B cell (primary cell): ENCODE data around the gene ICA1. TPM values are rescaled to one million over a fixed set of nuclear protein-coding genes. Genes with fewer than 3 reads are reported as not detected.

Experiments
- ATAC-seq: fragments of 200-7000 bp; cut with Tn5 transposase; one replicate; pipeline ENCODE4 v1.10.0; 2021; ENCODE audit warnings: low read depth, mild to moderate bottlenecking, moderate number of reproducible peaks, moderate library complexity
- CTCF ChIA-PET: fragments of 350-600 bp; sonication (Branson Sonifier 250); formaldehyde crosslinking; loops from one replicate; lab custom pipeline; 2021; ENCODE audit warnings: antibody characterized with exemption, inconsistent platforms; lab: Charles Lee
- POLR2A ChIA-PET: fragments of 350-600 bp; sonication (Branson Sonifier 250); formaldehyde crosslinking; loops from one replicate; lab custom pipeline; 2021; ENCODE audit warnings: antibody characterized with exemption; lab: Charles Lee
- DNase-seq: peaks from one replicate; pipeline ENCODE4 v3.0.0; 2013
- H2AFZ ChIP-seq: 2 replicates; pipeline ENCODE4 v1.6.1; 2012; ENCODE audit warnings: mild to moderate bottlenecking, low read depth, low read length; ENCODE audit not compliant: insufficient read depth, poor library complexity, severe bottlenecking
- H3K27ac ChIP-seq, 2 donors: 1 replicate in 1 of 2; 2 replicates in 1 of 2; pipeline ENCODE4 v1.5.1; 2012 to 2013; ENCODE audit warnings: low read length in 2 of 2, mild to moderate bottlenecking in 2 of 2, moderate library complexity in 1 of 2
- H3K27me3 ChIP-seq, 4 experiments: fragments of 200-600 bp in 1 of 4; sonication (generic) in 1 of 4; replicated peaks in 1 of 4; 1 replicate in 2 of 4; 2 replicates in 2 of 4; pipeline versions ENCODE4 v1.6.1 to v1.7.0; 2013 to 2016; ENCODE audit warnings: low read length in 3 of 4, mild to moderate bottlenecking in 2 of 4, mixed read lengths in 1 of 4, moderate library complexity in 1 of 4; ENCODE audit not compliant: insufficient read depth in 4 of 4, control insufficient read depth in 3 of 4; ENCODE audit errors: control extremely low read depth in 1 of 4
- H3K36me3 ChIP-seq, 2 experiments: replicated peaks in 1 of 2; 1 replicate in 1 of 2; 2 replicates in 1 of 2; pipeline versions ENCODE4 v1.6.1 to v1.7.1; 2013; ENCODE audit warnings: low read length in 1 of 2; ENCODE audit not compliant: insufficient read depth in 2 of 2, control insufficient read depth in 1 of 2; ENCODE audit errors: control extremely low read depth in 1 of 2, extremely low read depth in 1 of 2
- H3K4me1 ChIP-seq, 2 donors: fragments of 200-600 bp in 1 of 2; sonication (generic) in 1 of 2; 1 replicate in 1 of 2; 2 replicates in 1 of 2; pipeline versions ENCODE4 v1.5.1 to v1.6.1; 2013 to 2017; ENCODE audit warnings: low read length in 2 of 2; ENCODE audit not compliant: control insufficient read depth in 2 of 2, insufficient read depth in 2 of 2
- H3K4me2 ChIP-seq: replicated peaks from 2 replicates; pipeline ENCODE3; 2012; ENCODE audit warnings: mild to moderate bottlenecking, low read depth, low read length; ENCODE audit not compliant: poor library complexity, severe bottlenecking
- H3K4me3 ChIP-seq, 5 experiments: fragments of 200-600 bp in 1 of 5; sonication (generic) in 1 of 5; 1 replicate in 3 of 5; 2 replicates in 2 of 5; pipeline versions ENCODE4 v1.5.1 to v1.7.0; 2011 to 2016; ENCODE audit warnings: low read length in 4 of 5, mild to moderate bottlenecking in 4 of 5, low read depth in 2 of 5, control low read depth in 1 of 5, moderate library complexity in 1 of 5; ENCODE audit not compliant: insufficient read depth in 1 of 5; ENCODE audit errors: control extremely low read depth in 1 of 5, extremely low read depth in 1 of 5
- H3K79me2 ChIP-seq: fragments of 200-600 bp; sonication (generic); one replicate; pipeline ENCODE4 v1.6.0; 2016; ENCODE audit warnings: low read length; ENCODE audit not compliant: control insufficient read depth, insufficient read depth
- H3K9ac ChIP-seq: fragments of 200-600 bp; sonication (generic); 2 replicates; pipeline ENCODE4 v1.6.1; 2017; ENCODE audit warnings: mild to moderate bottlenecking, low read length, moderate library complexity
- H3K9me3 ChIP-seq, 3 donors: one replicate each; pipeline versions ENCODE4 v1.6.1 to v1.7.1; 2013; ENCODE audit warnings: low read length in 2 of 3; ENCODE audit not compliant: control insufficient read depth in 2 of 3, insufficient read depth in 1 of 3; ENCODE audit errors: control extremely low read depth in 1 of 3
- H4K20me1 ChIP-seq: 2 replicates; pipeline ENCODE4 v1.6.0; 2012; ENCODE audit warnings: mild to moderate bottlenecking, low read length; ENCODE audit not compliant: insufficient read depth, control insufficient read depth, poor library complexity, severe bottlenecking
- H3K27ac Mint-ChIP-seq: one replicate; pipeline ENCODE4 v1.8.0; 2021; ENCODE audit warnings: mixed read lengths
- H3K27me3 Mint-ChIP-seq: one replicate; pipeline ENCODE4 v1.8.0; 2021; ENCODE audit warnings: mixed read lengths
- H3K4me1 Mint-ChIP-seq: one replicate; pipeline ENCODE4 v1.8.0; 2021; ENCODE audit warnings: mixed read lengths
- H3K4me3 Mint-ChIP-seq: one replicate; pipeline ENCODE4 v1.8.0; 2021; ENCODE audit warnings: mixed read lengths
- H3K9me3 Mint-ChIP-seq: one replicate; pipeline ENCODE4 v1.8.0; 2022; ENCODE audit warnings: mixed read lengths; ENCODE audit not compliant: insufficient read depth
- CTCF ChIP-seq: fragments of 200-600 bp; IDR thresholded peaks from one replicate; pipeline ENCODE4 v1.8.0; 2022; ENCODE audit warnings: antibody characterized with exemption, mild to moderate bottlenecking
- EZH2 ChIP-seq: IDR thresholded peaks from 2 replicates; pipeline ENCODE4 v1.6.1; 2012; ENCODE audit warnings: borderline replicate concordance, low read depth, mild to moderate bottlenecking, moderate library complexity, low read length; ENCODE audit not compliant: insufficient read depth, poor library complexity, severe bottlenecking
- WGBS: methylation state at CpG from one replicate; pipeline ENCODE4 v1.1.5; 2013; ENCODE audit warnings: missing lambda C conversion rate; ENCODE audit not compliant: insufficient coverage; 5-methylcytosine and 5-hydroxymethylcytosine counted together
- intact Hi-C: fragments of 100-400 bp; cut with micrococcal nuclease; formaldehyde crosslinking; loops from one replicate; pipeline ENCODE4 v1.10.0; 2022
- polyA plus RNA-seq: library from polyadenylated mRNA; depleted of rRNA; stranded (reverse); fragments of >200 nt; gene quantifications from 2 replicates; pipeline ENCODE4 v1.2.3, GENCODE V29; 2012
- total RNA-seq, 2 donors: library from RNA; stranded (reverse); fragments of 120-200 nt in 1 of 2; gene quantifications; 1 replicate in 1 of 2; 2 replicates in 1 of 2; pipeline versions ENCODE4 v1.2.3 to v1.2.4, GENCODE V29; 2013 to 2022

ICA1 gene
- total and polyA plus RNA-seq, 2 donors (not counting 1 experiment from before 2014, with no cell fraction given): 0.03 TPM; not detected in 1

- Mint-ChIP-seq H3K27ac (no peak overlapping the region), H3K27me3 (no peaks in the 10 kb centered on the region), H3K4me1 (peaks cover 23% of the 10 kb centered on the region), H3K9me3 (peaks cover 3% of the 10 kb centered on the region), H3K4me3 (no peak overlapping the region)
- intact Hi-C loops: no loop called here
- TF ChIP-seq CTCF: no peak
- TF ChIP-seq EZH2: no peak
- Histone ChIP-seq H3K4me1 (peaks cover 13 to 14% of the 10 kb centered on the region in 2 donors), H3K27ac (no peak overlapping the region), H3K9ac (no peak overlapping the region), H3K79me2 (no peaks in the 10 kb centered on the region), H3K4me2 (no peak overlapping the region), H2AFZ (no peak overlapping the region), H3K36me3 (no peaks in the 10 kb centered on the region), H3K9me3 (peaks cover 0 to 13% (median 8%) of the 10 kb centered on the region in 3 donors), H3K4me3 (no peak overlapping the region), H3K27me3 (no peaks in the 10 kb centered on the region), H4K20me1 (no peaks in the 10 kb centered on the region)
- no peak for DNase-seq
- 100% methylated on average over 1 of the region's 4 CpGs for WGBS
- no peak for ATAC-seq
- ChIA-PET POLR2A (no interaction called here), CTCF (no interaction called here)
These were observed 152.6 kb downstream of the ICA1 start for GRCh38 chr7:8109196-8110022.

GRCh38 chr7:8105449-8106095, 156.4 kb downstream of the ICA1 start:
- ATAC-seq: no peak
- CTCF ChIA-PET: no interaction called here

More at GRCh38 chr7:8105449-8106095, 156.4 kb downstream of the ICA1 start:
- Mint-ChIP-seq H3K27me3 (no peaks in the 10 kb centered on the region), H3K4me1 (no peaks in the 10 kb centered on the region), H3K9me3 (peaks cover 12% of the 10 kb centered on the region), H3K27ac (no peak overlapping the region), H3K4me3 (no peak overlapping the region)
- H3K9ac ChIP-seq: no peak overlapping the region
- H3K27me3 ChIP-seq: no peaks in the 10 kb centered on the region
- no peak for DNase-seq
- no peaks in the 10 kb centered on the region for H3K36me3 ChIP-seq
- H2AFZ ChIP-seq: no peak overlapping the region
- intact Hi-C loops: no loop called here
- H3K79me2 ChIP-seq: no peaks in the 10 kb centered on the region
- WGBS: 73% methylated on average over 3 of the region's 4 CpGs
- H3K4me3 ChIP-seq: no peak overlapping the region
- H3K27ac ChIP-seq: no peak overlapping the region
- H3K4me2 ChIP-seq: no peak overlapping the region
- H4K20me1 ChIP-seq: no peaks in the 10 kb centered on the region
- POLR2A ChIA-PET: no interaction called here
- no peaks in the 10 kb centered on the region for H3K4me1 ChIP-seq
- H3K9me3 ChIP-seq: no peaks in the 10 kb centered on the region
- TF ChIP-seq CTCF: no peak
